Astrocyte (in vitro differentiated cells and primary cell): Measurements from ENCODE around the gene STYK1.

Source experiments
- EZH2 ChIP-seq: IDR thresholded peaks from 2 replicates; pipeline ENCODE4 v1.6.1; 2012; ENCODE audit warnings: mild to moderate bottlenecking, low read length, inconsistent platforms; ENCODE audit not compliant: insufficient read depth
- TF ChIP-seq, protein P1 (sequence below): IDR thresholded peaks from 2 replicates; pipeline ENCODE4 v1.5.1; 2011; ENCODE audit warnings: low read depth, mild to moderate bottlenecking, inconsistent platforms, low read length, moderate library complexity; ENCODE audit not compliant: insufficient read depth

DNA sequence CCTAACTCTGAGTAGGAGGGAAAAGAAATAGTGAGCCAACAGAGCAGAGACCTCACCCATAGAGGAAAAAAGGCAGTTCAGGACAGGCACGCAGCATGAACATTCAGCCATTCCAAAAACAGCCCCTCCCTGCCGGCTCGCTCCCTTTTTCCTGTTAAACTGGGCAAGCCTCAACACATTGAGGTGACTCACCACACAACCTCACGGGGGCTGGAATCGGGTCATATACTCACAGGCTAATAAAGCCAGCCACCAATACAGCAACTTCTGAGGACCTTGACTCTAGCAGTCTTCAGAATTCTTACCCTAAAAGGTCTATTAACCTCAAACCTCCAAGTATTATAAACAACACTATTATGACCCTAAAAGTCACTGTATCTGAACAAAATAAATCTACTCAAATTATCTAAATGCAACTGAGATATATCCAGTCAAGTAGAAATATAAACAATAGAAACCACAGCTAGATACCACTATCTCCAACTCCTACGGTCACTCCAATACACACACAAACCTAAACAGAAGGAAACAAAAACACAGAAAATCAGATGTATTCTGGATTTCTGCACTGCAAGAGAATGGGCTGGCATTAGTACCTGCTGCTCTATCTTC lies 43.0 kb upstream of the STYK1 start:
- TF ChIP-seq, protein P1, sequence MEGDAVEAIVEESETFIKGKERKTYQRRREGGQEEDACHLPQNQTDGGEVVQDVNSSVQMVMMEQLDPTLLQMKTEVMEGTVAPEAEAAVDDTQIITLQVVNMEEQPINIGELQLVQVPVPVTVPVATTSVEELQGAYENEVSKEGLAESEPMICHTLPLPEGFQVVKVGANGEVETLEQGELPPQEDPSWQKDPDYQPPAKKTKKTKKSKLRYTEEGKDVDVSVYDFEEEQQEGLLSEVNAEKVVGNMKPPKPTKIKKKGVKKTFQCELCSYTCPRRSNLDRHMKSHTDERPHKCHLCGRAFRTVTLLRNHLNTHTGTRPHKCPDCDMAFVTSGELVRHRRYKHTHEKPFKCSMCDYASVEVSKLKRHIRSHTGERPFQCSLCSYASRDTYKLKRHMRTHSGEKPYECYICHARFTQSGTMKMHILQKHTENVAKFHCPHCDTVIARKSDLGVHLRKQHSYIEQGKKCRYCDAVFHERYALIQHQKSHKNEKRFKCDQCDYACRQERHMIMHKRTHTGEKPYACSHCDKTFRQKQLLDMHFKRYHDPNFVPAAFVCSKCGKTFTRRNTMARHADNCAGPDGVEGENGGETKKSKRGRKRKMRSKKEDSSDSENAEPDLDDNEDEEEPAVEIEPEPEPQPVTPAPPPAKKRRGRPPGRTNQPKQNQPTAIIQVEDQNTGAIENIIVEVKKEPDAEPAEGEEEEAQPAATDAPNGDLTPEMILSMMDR: no peak
- no peak for TF ChIP-seq EZH2
